ENCODE measurements around the gene KCNMA1. TPM values are rescaled to one million over a fixed set of nuclear protein-coding genes. Genes with fewer than 3 reads are reported as not detected.

Gene KCNMA1
- total and polyA plus RNA-seq, 9 of the 15 experiments (the other 6 are each of a cell fraction or from before 2014, with no cell fraction given) = 0.01 to 0.95 (median 0.15) TPM; not detected in 4

DNA sequence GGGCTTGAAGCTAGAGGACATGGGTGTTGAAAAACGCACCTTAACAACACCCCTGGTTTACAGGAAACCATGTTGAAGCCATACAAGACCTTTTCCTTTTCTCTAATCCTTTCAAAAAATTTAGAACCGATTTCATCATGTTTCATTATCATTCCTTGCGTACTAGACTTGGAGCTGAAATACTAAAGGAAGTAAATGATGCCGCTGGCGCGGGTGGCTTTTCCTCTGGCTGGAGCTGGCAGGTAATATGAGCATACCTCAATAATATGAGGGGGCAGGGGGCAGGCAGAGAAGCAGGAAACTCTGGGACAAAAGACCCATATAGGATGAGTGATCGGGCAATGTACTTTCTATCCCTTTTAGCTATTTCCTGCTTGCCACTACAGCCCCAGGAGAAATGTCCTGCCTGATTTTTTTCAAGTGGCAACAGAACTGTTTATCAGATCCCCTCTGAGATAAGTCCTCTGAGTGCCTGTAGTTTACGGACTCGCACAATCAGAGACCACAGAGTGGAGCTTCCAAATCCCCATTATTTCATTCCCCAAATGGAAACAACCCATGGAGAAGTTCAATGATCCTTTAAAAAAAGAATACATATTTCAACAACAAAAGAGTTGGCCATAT lies 450.1 kb downstream of the KCNMA1 start:
- Histone ChIP-seq H3K36me3 (ENCODE audit: control insufficient read depth, insufficient read depth, low read length) (no peaks in the 10 kb centered on the region), H3K79me2 (ENCODE audit: control insufficient read depth, insufficient read depth, low read length) (no peaks in the 10 kb centered on the region), H3K4me2 (ENCODE audit: insufficient read depth, low read length) (no peak overlapping the region), H3K9me1 (ENCODE audit: control insufficient read depth, insufficient read depth, low read length) (no peaks in the 10 kb centered on the region), H3K27ac (ENCODE audit: extremely low read depth, low read depth, low read length) (no peak overlapping the region), H3K9ac (ENCODE audit: insufficient read depth in 1 of 2, low read depth in 2 of 2, low read length in 2 of 2) (no peak overlapping the region), H4K20me1 (replicated peaks; ENCODE audit: control insufficient read depth, insufficient read depth, low read length) (no peaks in the 10 kb centered on the region), H3K4me1 (replicated peaks in 1 of 2; ENCODE audit: control insufficient read depth in 2 of 2, insufficient read depth in 2 of 2, low read length in 2 of 2) (no peaks in the 10 kb centered on the region), H3K9me3 (replicated peaks; ENCODE audit: control insufficient read depth, insufficient read depth, low read depth, low read length) (no peaks in the 10 kb centered on the region), H3K27me3 (ENCODE audit: control insufficient read depth in 2 of 2, insufficient read depth in 2 of 2, low read length in 2 of 2) (no peaks in the 10 kb centered on the region), H3K4me3 (no peak overlapping the region), H2AFZ (ENCODE audit: low read depth, low read length) (no peak overlapping the region)
- FAIRE-seq = no peak
- 2% methylated on average over 9 of the region's 9 CpGs for WGBS (ENCODE audit: insufficient coverage, low coverage, missing lambda C conversion rate)
- POLR2A ChIA-PET = interaction anchor here (0.6 to 0.7 kb wide), 2 partner anchors 8 to 196 kb away, joined by 3 to 4 read pairs; no protein-coding TSS in a partner anchor
- CTCF ChIA-PET (ENCODE audit: low intra/inter-chr PET ratio) = interaction anchor here (0.6 kb wide), 1 partner anchor 207 kb away, joined by 3 read pairs; no protein-coding TSS in a partner anchor
- intact Hi-C loops (cut with micrococcal nuclease) = no loop called here
- no peak for DNase-seq (ENCODE audit: extremely low read depth in 1 of 4, low spot score in 3 of 4)
- in situ Hi-C loops (cut with MboI) = no loop called here
- BruUV-seq (replicated peaks) = no TSS peak
- no peak for ATAC-seq
- TF ChIP-seq, protein P1, sequence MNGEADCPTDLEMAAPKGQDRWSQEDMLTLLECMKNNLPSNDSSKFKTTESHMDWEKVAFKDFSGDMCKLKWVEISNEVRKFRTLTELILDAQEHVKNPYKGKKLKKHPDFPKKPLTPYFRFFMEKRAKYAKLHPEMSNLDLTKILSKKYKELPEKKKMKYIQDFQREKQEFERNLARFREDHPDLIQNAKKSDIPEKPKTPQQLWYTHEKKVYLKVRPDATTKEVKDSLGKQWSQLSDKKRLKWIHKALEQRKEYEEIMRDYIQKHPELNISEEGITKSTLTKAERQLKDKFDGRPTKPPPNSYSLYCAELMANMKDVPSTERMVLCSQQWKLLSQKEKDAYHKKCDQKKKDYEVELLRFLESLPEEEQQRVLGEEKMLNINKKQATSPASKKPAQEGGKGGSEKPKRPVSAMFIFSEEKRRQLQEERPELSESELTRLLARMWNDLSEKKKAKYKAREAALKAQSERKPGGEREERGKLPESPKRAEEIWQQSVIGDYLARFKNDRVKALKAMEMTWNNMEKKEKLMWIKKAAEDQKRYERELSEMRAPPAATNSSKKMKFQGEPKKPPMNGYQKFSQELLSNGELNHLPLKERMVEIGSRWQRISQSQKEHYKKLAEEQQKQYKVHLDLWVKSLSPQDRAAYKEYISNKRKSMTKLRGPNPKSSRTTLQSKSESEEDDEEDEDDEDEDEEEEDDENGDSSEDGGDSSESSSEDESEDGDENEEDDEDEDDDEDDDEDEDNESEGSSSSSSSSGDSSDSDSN (IDR thresholded peaks at IDR 0.05; ENCODE audit: borderline replicate concordance in 1 of 2, low read depth in 2 of 2, low read length in 2 of 2) = no peak
- no peak for TF ChIP-seq ZNF699 (CRISPR knock-in tag; IDR thresholded peaks at IDR 0.05; ENCODE audit: insufficient replicate concordance)
- TF ChIP-seq, protein P2, sequence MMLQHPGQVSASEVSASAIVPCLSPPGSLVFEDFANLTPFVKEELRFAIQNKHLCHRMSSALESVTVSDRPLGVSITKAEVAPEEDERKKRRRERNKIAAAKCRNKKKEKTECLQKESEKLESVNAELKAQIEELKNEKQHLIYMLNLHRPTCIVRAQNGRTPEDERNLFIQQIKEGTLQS (IDR thresholded peaks at IDR 0.05) = no peak
- TF ChIP-seq, protein P2 (CRISPR knock-in tag; conservative IDR thresholded peaks at IDR 0.05) = no peak
- TF ChIP-seq, protein P3, sequence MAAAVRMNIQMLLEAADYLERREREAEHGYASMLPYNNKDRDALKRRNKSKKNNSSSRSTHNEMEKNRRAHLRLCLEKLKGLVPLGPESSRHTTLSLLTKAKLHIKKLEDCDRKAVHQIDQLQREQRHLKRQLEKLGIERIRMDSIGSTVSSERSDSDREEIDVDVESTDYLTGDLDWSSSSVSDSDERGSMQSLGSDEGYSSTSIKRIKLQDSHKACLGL (CRISPR knock-in tag; IDR thresholded peaks at IDR 0.05; ENCODE audit: borderline replicate concordance, poor library complexity, severe bottlenecking) = no peak
- no peak for TF ChIP-seq GTF2A2 (tag; IDR thresholded peaks at IDR 0.05)
- TF ChIP-seq, protein P4, sequence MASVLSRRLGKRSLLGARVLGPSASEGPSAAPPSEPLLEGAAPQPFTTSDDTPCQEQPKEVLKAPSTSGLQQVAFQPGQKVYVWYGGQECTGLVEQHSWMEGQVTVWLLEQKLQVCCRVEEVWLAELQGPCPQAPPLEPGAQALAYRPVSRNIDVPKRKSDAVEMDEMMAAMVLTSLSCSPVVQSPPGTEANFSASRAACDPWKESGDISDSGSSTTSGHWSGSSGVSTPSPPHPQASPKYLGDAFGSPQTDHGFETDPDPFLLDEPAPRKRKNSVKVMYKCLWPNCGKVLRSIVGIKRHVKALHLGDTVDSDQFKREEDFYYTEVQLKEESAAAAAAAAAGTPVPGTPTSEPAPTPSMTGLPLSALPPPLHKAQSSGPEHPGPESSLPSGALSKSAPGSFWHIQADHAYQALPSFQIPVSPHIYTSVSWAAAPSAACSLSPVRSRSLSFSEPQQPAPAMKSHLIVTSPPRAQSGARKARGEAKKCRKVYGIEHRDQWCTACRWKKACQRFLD (CRISPR knock-in tag; IDR thresholded peaks at IDR 0.05) = no peak
- TF ChIP-seq, protein P5, sequence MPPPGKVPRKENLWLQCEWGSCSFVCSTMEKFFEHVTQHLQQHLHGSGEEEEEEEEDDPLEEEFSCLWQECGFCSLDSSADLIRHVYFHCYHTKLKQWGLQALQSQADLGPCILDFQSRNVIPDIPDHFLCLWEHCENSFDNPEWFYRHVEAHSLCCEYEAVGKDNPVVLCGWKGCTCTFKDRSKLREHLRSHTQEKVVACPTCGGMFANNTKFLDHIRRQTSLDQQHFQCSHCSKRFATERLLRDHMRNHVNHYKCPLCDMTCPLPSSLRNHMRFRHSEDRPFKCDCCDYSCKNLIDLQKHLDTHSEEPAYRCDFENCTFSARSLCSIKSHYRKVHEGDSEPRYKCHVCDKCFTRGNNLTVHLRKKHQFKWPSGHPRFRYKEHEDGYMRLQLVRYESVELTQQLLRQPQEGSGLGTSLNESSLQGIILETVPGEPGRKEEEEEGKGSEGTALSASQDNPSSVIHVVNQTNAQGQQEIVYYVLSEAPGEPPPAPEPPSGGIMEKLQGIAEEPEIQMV (tag; conservative IDR thresholded peaks at IDR 0.05; ENCODE audit: low read depth) = no peak
